Measurements from ENCODE around the gene IPO4. TPM values are rescaled to one million over a fixed set of nuclear protein-coding genes. Genes with fewer than 3 reads are reported as not detected.

The IPO4 gene
- total and polyA plus RNA-seq, 2 of the 13 experiments (the other 11 are each of a cell fraction or from before 2014, with no cell fraction given): 39.0 to 179 TPM

GRCh38 chr14:24188251-24189058 is at the start of gene IPO4 (continued):
- TF ChIP-seq ARID5B (CRISPR knock-in tag; IDR thresholded peaks at IDR 0.05): peak; percentile 93
- TF ChIP-seq ZNF274 (CRISPR knock-in tag; IDR thresholded peaks at IDR 0.05): peak; percentile 98
- peak; percentile 86 for TF ChIP-seq ZNF12 (CRISPR knock-in tag; IDR thresholded peaks at IDR 0.05)
- peak; percentile 96 for TF ChIP-seq HCFC1 (IDR thresholded peaks at IDR 0.05; ENCODE audit: low read depth, low read length)
- 0 out of 2 replicates have a peak, but pooled peaks have one; percentile 73 for TF ChIP-seq PAX8 (CRISPR knock-in tag; IDR thresholded peaks at IDR 0.05; ENCODE audit: borderline replicate concordance)
- peak; percentile 98; the same call in 1 of the 2 replicates for TF ChIP-seq KLF11 (CRISPR knock-in tag; IDR thresholded peaks at IDR 0.05)
- TF ChIP-seq ZNF616 (CRISPR knock-in tag; IDR thresholded peaks at IDR 0.05; ENCODE audit: low read depth): peak; percentile 95; the same call in 1 of the 2 replicates
- TF ChIP-seq RBAK (CRISPR knock-in tag; IDR thresholded peaks at IDR 0.05): no peak
- peak; percentile 97; the same call in 1 of the 2 replicates for TF ChIP-seq CREM (IDR thresholded peaks at IDR 0.05)
- TF ChIP-seq CREM (CRISPR knock-in tag; IDR thresholded peaks at IDR 0.05): no peak; the same call in 1 of the 2 replicates
- TF ChIP-seq EED (CRISPR knock-in tag; IDR thresholded peaks at IDR 0.05): peak; percentile 100
- TF ChIP-seq ZNF597 (CRISPR knock-in tag; IDR thresholded peaks at IDR 0.05): no peak
- peak; percentile 98 for TF ChIP-seq U2AF2 (IDR thresholded peaks at IDR 0.05; ENCODE audit: low read depth, low read length)
- peak; percentile 98 for TF ChIP-seq TSC22D2 (CRISPR knock-in tag; IDR thresholded peaks at IDR 0.05; ENCODE audit: borderline replicate concordance)
- TF ChIP-seq E2F5 (CRISPR knock-in tag; conservative IDR thresholded peaks at IDR 0.05): peak; percentile 82
- TF ChIP-seq ZNF205 (CRISPR knock-in tag; IDR thresholded peaks at IDR 0.05): peak; percentile 98
- peak; percentile 91 for TF ChIP-seq PPARG (CRISPR knock-in tag; conservative IDR thresholded peaks at IDR 0.05)
- peak; percentile 100 for TF ChIP-seq RBM22 (optimal IDR thresholded peaks at IDR 0.05; ENCODE audit: low read length)
- TF ChIP-seq DR1 (CRISPR knock-in tag; IDR thresholded peaks at IDR 0.05): peak; percentile 88; the same call in 1 of the 2 replicates
- no peak for TF ChIP-seq PRDM15 (CRISPR knock-in tag; IDR thresholded peaks at IDR 0.05)
- TF ChIP-seq ZFAT (CRISPR knock-in tag; conservative IDR thresholded peaks at IDR 0.05): no peak

All from HepG2 (cell line).